ENCODE data around the gene ZNF878.

DNA sequence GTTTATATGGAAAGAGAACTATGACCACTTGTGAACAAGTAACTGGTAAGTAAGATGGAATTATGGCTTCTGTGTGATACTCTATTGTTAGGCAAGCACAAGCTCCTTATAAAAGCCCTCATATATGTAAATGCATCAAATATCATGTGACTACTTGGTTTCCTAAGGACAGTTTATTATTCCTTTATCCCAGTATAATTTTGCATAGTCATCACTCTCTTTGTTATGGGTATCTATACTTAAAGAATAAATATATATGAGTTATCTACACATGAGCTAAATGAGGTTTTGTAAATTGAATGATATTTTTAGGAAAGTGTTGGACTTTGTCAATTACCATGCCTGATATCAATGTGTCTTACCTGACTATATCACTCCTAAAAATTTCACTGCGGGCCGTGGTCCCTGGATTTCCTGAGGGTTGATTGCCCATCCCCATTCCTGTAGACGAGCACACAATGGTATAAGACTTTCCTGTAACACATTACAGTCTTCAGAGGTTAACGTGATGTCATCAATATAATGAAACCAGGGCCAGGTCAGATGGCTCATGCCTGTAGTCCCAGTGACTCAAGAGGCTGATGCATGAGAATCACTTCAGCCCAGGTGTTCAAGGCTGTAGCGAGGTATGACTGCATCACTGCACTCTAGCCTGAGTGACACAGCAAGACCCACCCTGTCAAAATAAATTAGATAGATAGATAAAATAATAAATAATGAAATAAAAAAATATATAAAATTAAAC lies 32.5 kb upstream of the ZNF878 start:
- TF ChIP-seq GLIS3 (CRISPR knock-in tag; IDR thresholded peaks at IDR 0.05) (no peak), TOX (CRISPR knock-in tag; IDR thresholded peaks at IDR 0.05; ENCODE audit: borderline replicate concordance) (no peak), ZFP3 (CRISPR knock-in tag; IDR thresholded peaks at IDR 0.05) (no peak), ZFP30 (CRISPR knock-in tag; IDR thresholded peaks at IDR 0.05) (no peak), BACH2 (CRISPR knock-in tag; IDR thresholded peaks at IDR 0.05; ENCODE audit: borderline replicate concordance) (no peak), ARNTL (CRISPR knock-in tag; IDR thresholded peaks at IDR 0.05; ENCODE audit: borderline replicate concordance, low read depth) (no peak), RARB (CRISPR knock-in tag; IDR thresholded peaks at IDR 0.05) (no peak)
- TF ChIP-seq, protein P1, sequence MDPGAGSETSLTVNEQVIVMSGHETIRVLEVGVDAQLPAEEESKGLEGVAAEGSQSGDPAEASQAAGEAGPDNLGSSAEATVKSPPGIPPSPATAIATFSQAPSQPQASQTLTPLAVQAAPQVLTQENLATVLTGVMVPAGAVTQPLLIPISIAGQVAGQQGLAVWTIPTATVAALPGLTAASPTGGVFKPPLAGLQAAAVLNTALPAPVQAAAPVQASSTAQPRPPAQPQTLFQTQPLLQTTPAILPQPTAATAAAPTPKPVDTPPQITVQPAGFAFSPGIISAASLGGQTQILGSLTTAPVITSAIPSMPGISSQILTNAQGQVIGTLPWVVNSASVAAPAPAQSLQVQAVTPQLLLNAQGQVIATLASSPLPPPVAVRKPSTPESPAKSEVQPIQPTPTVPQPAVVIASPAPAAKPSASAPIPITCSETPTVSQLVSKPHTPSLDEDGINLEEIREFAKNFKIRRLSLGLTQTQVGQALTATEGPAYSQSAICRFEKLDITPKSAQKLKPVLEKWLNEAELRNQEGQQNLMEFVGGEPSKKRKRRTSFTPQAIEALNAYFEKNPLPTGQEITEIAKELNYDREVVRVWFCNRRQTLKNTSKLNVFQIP (CRISPR knock-in tag; IDR thresholded peaks at IDR 0.05; ENCODE audit: borderline replicate concordance, low read depth), result no peak
- TF ChIP-seq, protein P2, sequence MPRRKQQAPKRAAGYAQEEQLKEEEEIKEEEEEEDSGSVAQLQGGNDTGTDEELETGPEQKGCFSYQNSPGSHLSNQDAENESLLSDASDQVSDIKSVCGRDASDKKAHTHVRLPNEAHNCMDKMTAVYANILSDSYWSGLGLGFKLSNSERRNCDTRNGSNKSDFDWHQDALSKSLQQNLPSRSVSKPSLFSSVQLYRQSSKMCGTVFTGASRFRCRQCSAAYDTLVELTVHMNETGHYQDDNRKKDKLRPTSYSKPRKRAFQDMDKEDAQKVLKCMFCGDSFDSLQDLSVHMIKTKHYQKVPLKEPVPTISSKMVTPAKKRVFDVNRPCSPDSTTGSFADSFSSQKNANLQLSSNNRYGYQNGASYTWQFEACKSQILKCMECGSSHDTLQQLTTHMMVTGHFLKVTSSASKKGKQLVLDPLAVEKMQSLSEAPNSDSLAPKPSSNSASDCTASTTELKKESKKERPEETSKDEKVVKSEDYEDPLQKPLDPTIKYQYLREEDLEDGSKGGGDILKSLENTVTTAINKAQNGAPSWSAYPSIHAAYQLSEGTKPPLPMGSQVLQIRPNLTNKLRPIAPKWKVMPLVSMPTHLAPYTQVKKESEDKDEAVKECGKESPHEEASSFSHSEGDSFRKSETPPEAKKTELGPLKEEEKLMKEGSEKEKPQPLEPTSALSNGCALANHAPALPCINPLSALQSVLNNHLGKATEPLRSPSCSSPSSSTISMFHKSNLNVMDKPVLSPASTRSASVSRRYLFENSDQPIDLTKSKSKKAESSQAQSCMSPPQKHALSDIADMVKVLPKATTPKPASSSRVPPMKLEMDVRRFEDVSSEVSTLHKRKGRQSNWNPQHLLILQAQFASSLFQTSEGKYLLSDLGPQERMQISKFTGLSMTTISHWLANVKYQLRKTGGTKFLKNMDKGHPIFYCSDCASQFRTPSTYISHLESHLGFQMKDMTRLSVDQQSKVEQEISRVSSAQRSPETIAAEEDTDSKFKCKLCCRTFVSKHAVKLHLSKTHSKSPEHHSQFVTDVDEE (CRISPR knock-in tag; IDR thresholded peaks at IDR 0.05), result no peak

All from SK-N-SH treated with all-trans-retinoic acid at 6 μM for 48 hours (cell line).